ENCODE data around the gene TBCA. TPM values are rescaled to one million over a fixed set of nuclear protein-coding genes. Genes with fewer than 3 reads are reported as not detected.
A peak's percentile ranks its signal among the peaks of the same experiment; 100 is the strongest.

TBCA gene
- total and polyA plus RNA-seq, 2 of the 13 experiments (the other 11 are each of a cell fraction or from before 2014, with no cell fraction given), result 93.8 to 309 TPM

GRCh38 chr5:77775790-77776553 lies at the start of gene TBCA (continued):
- TF ChIP-seq ZNF792 (CRISPR knock-in tag; IDR thresholded peaks at IDR 0.05) (peak; percentile 41; the same call in 1 of the 2 replicates), ZNF331 (CRISPR knock-in tag; IDR thresholded peaks at IDR 0.05) (no peak), SP2 (CRISPR knock-in tag; IDR thresholded peaks at IDR 0.05) (no peak; the same call in 1 of the 2 replicates), ZNF580 (CRISPR knock-in tag; IDR thresholded peaks at IDR 0.05; ENCODE audit: borderline replicate concordance, low read depth) (no peak), ZBTB7B (CRISPR knock-in tag; IDR thresholded peaks at IDR 0.05) (peak; percentile 35; the same call in 1 of the 2 replicates), SYNCRIP (IDR thresholded peaks at IDR 0.05; ENCODE audit: insufficient read depth, low read depth, low read length) (no peak), ZNF660 (CRISPR knock-in tag; IDR thresholded peaks at IDR 0.05; ENCODE audit: borderline replicate concordance, low read depth) (0 out of 2 replicates have a peak, but pooled peaks have one; percentile 53), RAD51 (IDR thresholded peaks at IDR 0.05; ENCODE audit: borderline replicate concordance) (no peak), ZBTB46 (CRISPR knock-in tag; IDR thresholded peaks at IDR 0.05; ENCODE audit: borderline replicate concordance) (no peak), ZFYVE20 (CRISPR knock-in tag; IDR thresholded peaks at IDR 0.05; ENCODE audit: borderline replicate concordance, low read depth) (0 out of 2 replicates have a peak, but pooled peaks have one; percentile 78), HIVEP1 (CRISPR knock-in tag; IDR thresholded peaks at IDR 0.05) (no peak), HMGA1 (CRISPR knock-in tag; conservative IDR thresholded peaks at IDR 0.05) (no peak), ZFX (CRISPR knock-in tag; IDR thresholded peaks at IDR 0.05; ENCODE audit: low read depth) (peak; percentile 99), ZC3H13 (CRISPR knock-in tag; IDR thresholded peaks at IDR 0.05) (peak; percentile 72), ZXDC (CRISPR knock-in tag; IDR thresholded peaks at IDR 0.05) (0 out of 2 replicates have a peak, but pooled peaks have one; percentile 44), ZNF329 (CRISPR knock-in tag; IDR thresholded peaks at IDR 0.05; ENCODE audit: low read depth) (peak; percentile 61; the same call in 1 of the 2 replicates)
- TF ChIP-seq, protein P1, sequence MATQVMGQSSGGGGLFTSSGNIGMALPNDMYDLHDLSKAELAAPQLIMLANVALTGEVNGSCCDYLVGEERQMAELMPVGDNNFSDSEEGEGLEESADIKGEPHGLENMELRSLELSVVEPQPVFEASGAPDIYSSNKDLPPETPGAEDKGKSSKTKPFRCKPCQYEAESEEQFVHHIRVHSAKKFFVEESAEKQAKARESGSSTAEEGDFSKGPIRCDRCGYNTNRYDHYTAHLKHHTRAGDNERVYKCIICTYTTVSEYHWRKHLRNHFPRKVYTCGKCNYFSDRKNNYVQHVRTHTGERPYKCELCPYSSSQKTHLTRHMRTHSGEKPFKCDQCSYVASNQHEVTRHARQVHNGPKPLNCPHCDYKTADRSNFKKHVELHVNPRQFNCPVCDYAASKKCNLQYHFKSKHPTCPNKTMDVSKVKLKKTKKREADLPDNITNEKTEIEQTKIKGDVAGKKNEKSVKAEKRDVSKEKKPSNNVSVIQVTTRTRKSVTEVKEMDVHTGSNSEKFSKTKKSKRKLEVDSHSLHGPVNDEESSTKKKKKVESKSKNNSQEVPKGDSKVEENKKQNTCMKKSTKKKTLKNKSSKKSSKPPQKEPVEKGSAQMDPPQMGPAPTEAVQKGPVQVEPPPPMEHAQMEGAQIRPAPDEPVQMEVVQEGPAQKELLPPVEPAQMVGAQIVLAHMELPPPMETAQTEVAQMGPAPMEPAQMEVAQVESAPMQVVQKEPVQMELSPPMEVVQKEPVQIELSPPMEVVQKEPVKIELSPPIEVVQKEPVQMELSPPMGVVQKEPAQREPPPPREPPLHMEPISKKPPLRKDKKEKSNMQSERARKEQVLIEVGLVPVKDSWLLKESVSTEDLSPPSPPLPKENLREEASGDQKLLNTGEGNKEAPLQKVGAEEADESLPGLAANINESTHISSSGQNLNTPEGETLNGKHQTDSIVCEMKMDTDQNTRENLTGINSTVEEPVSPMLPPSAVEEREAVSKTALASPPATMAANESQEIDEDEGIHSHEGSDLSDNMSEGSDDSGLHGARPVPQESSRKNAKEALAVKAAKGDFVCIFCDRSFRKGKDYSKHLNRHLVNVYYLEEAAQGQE (IDR thresholded peaks at IDR 0.05; ENCODE audit: borderline replicate concordance in 1 of 2, low read depth in 1 of 2, low read length in 2 of 2), result no peak

Data from HepG2 (cell line).